Liver (tissue), 9 donors: Measurements from ENCODE around the gene VWA5B1. TPM values are rescaled to one million over a fixed set of nuclear protein-coding genes. Genes with fewer than 3 reads are reported as not detected.

ENCODE experiments used
- DNase-seq: peaks from one replicate; pipeline ENCODE4 v3.0.0-alpha.2; 2017; ENCODE audit warnings: low spot score
- H3K27ac ChIP-seq, 2 donors: one replicate each; pipeline ENCODE4 v1.7.0; 2013; ENCODE audit warnings: inconsistent platforms in 2 of 2, low read length in 2 of 2, control low read depth in 1 of 2, low read depth in 1 of 2, mild to moderate bottlenecking in 1 of 2
- H3K27me3 ChIP-seq, 4 donors: one replicate each; pipeline versions ENCODE4 v1.6.1 to v1.7.0; 2013; ENCODE audit warnings: low read length in 3 of 4, inconsistent platforms in 1 of 4, mild to moderate bottlenecking in 1 of 4, moderate library complexity in 1 of 4; ENCODE audit not compliant: control insufficient read depth in 4 of 4, insufficient read depth in 4 of 4
- H3K36me3 ChIP-seq, 4 donors: one replicate each; pipeline versions ENCODE4 v1.6.1 to v1.7.0; 2013; ENCODE audit warnings: low read length in 3 of 4, mild to moderate bottlenecking in 3 of 4, low read depth in 1 of 4, moderate library complexity in 1 of 4; ENCODE audit not compliant: control insufficient read depth in 4 of 4, insufficient read depth in 3 of 4
- H3K4me1 ChIP-seq, 4 donors: one replicate each; pipeline versions ENCODE4 v1.6.1 to v1.7.0; 2013; ENCODE audit warnings: low read length in 3 of 4, mild to moderate bottlenecking in 3 of 4, moderate library complexity in 1 of 4; ENCODE audit not compliant: control insufficient read depth in 4 of 4, insufficient read depth in 4 of 4
- H3K4me3 ChIP-seq, 3 donors: one replicate each; pipeline versions ENCODE4 v1.6.1 to v1.7.0; 2013; ENCODE audit warnings: low read length in 3 of 3, control low read depth in 1 of 3, low read depth in 1 of 3, mild to moderate bottlenecking in 1 of 3
- H3K9ac ChIP-seq, 2 donors: one replicate each; pipeline ENCODE4 v1.7.0; 2013; ENCODE audit warnings: low read length in 2 of 2, mild to moderate bottlenecking in 2 of 2, moderate library complexity in 2 of 2, control low read depth in 1 of 2, low read depth in 1 of 2
- H3K9me3 ChIP-seq, 4 donors: one replicate each; pipeline versions ENCODE4 v1.6.1 to v1.7.0; 2013; ENCODE audit warnings: low read length in 3 of 4; ENCODE audit not compliant: control insufficient read depth in 4 of 4
- EGR1 ChIP-seq, 2 donors: IDR thresholded peaks; 2 replicates each; pipeline ENCODE4 v1.6.1; 2016 to 2018; ENCODE audit warnings: antibody characterized with exemption in 2 of 2, low read depth in 2 of 2
- FOXA1 ChIP-seq: IDR thresholded peaks from 2 replicates; pipeline ENCODE4 v1.6.1; 2016; ENCODE audit warnings: antibody characterized with exemption
- GABPA ChIP-seq, 2 donors: IDR thresholded peaks in 1 of 2; conservative IDR thresholded peaks in 1 of 2; 2 replicates each; pipeline ENCODE4 v1.6.1; 2016; ENCODE audit warnings: antibody characterized with exemption in 2 of 2, mild to moderate bottlenecking in 1 of 2, moderate library complexity in 1 of 2
- HNF4A ChIP-seq, 2 donors: conservative IDR thresholded peaks; 2 replicates each; pipeline ENCODE4 v1.6.1; 2016; ENCODE audit warnings: antibody characterized with exemption in 2 of 2, mild to moderate bottlenecking in 2 of 2
- HNF4G ChIP-seq: IDR thresholded peaks from 2 replicates; pipeline ENCODE4 v1.6.1; 2016; ENCODE audit warnings: antibody characterized with exemption
- NR2F2 ChIP-seq: IDR thresholded peaks from 2 replicates; pipeline ENCODE4 v1.6.1; 2016; ENCODE audit warnings: antibody characterized with exemption
- RXRA ChIP-seq, 2 donors: IDR thresholded peaks; 2 replicates each; pipeline ENCODE4 v1.6.1; 2017 to 2018; ENCODE audit warnings: antibody characterized with exemption in 2 of 2, mild to moderate bottlenecking in 1 of 2
- SP1 ChIP-seq: IDR thresholded peaks from 2 replicates; pipeline ENCODE4 v1.6.1; 2018; ENCODE audit warnings: antibody characterized with exemption, mild to moderate bottlenecking
- TAF1 ChIP-seq: conservative IDR thresholded peaks from 2 replicates; pipeline ENCODE4 v1.6.1; 2016; ENCODE audit warnings: antibody characterized with exemption, mild to moderate bottlenecking
- YY1 ChIP-seq: IDR thresholded peaks from 2 replicates; pipeline ENCODE4 v1.6.1; 2016; ENCODE audit warnings: antibody characterized with exemption, mild to moderate bottlenecking
- WGBS: extraction: QIAGEN DNeasy Blood & Tissue Kit; methylation state at CpG from one replicate; pipeline ENCODE4 v1.1.7; 2013; 5-methylcytosine and 5-hydroxymethylcytosine counted together
- polyA plus RNA-seq, 2 donors: library from polyadenylated mRNA; stranded (reverse) in 1 of 2; unstranded in 1 of 2; fragments of 200-250 nt in 1 of 2; fragments of >200 nt in 1 of 2; fragmentation: Nextera tagmentation in 1 of 2; extraction: Ambion mirVana in 1 of 2; gene quantifications; one replicate each; pipeline versions ENCODE4 v1.2.1 to v1.2.3, GENCODE V29; 2013 to 2015
- total RNA-seq, 2 donors: library from RNA; depleted of rRNA; stranded (reverse); fragments of >200 nt; gene quantifications; one replicate each; pipeline ENCODE4 v1.2.3, GENCODE V29; 2014
- TF ChIP-seq, protein P1 (sequence below): IDR thresholded peaks from 2 replicates; pipeline ENCODE4 v1.6.1; 2016; ENCODE audit warnings: antibody characterized with exemption
- TF ChIP-seq, protein P2 (sequence below): IDR thresholded peaks from 2 replicates; pipeline ENCODE4 v1.6.1; 2016; ENCODE audit warnings: antibody characterized with exemption, mild to moderate bottlenecking
- TF ChIP-seq, protein P3 (sequence below): fragments of 150-350 bp; IDR thresholded peaks from 2 replicates; pipeline ENCODE4 v1.5.1; 2017; ENCODE audit warnings: improper control_type of control experiment, low read depth, low read length; ENCODE audit not compliant: missing input control
- TF ChIP-seq, protein P4 (sequence below): IDR thresholded peaks from 2 replicates; pipeline ENCODE4 v1.6.1; 2016; ENCODE audit warnings: antibody characterized with exemption
- TF ChIP-seq, protein P5 (sequence below): IDR thresholded peaks from 2 replicates; pipeline ENCODE4 v1.6.1; 2016; ENCODE audit warnings: antibody characterized with exemption
- donor health status: healthy.
- donor health status: healthy.
- donor health status: healthy.
- donor health status: healthy.
- donor health status: healthy.

Gene VWA5B1
- total and polyA plus RNA-seq, 4 donors = not detected

DNA sequence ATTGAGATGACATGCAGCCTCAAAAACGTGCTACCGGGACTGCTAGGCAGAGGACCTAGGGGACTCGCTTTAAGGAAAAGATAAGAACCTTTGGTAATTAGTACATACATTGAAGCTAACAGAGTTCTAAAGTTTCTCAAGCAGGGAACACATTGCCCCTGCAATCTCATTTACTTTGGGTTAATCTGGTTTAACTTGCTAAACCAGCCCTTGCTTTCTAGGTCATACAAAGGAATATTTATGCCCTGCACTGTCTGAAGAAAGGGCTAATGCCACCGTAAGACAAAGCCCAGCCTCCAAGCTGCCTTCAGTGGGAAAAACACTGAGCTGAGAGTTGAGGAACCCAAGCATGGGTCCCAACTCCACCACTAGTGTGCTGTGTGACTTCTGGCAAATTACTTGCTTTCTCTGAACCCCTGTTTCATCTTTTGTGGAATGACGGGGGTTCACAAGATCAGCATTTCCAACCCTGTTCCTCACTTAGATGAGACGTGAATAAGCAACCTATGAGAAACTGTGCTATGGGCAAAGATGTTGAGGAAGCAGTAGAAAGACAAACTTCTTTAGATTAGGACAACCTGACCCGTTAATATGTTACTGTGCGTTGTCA lies 66.3 kb downstream of the VWA5B1 start:
- Histone ChIP-seq H3K4me1 (peaks cover 3 to 13% (median 10%) of the 10 kb centered on the region in 4 donors), H3K9ac (no peak overlapping the region), H3K27me3 (no peaks in the 10 kb centered on the region), H3K9me3 (no peaks in the 10 kb centered on the region), H3K27ac (no peak overlapping the region), H3K36me3 (no peaks in the 10 kb centered on the region), H3K4me3 (no peak overlapping the region)
- WGBS = 87% methylated on average over 8 of the region's 8 CpGs
- DNase-seq = no peak
- TF ChIP-seq HNF4A (conservative IDR thresholded peaks at IDR 0.05) (no peak), GABPA (IDR thresholded peaks at IDR 0.05 in 1 of 2, conservative IDR thresholded peaks at IDR 0.05 in 1 of 2) (no peak), HNF4G (no peak), RXRA (IDR thresholded peaks at IDR 0.05) (no peak), EGR1 (IDR thresholded peaks at IDR 0.05; ENCODE audit: low read depth in 2 of 2) (no peak), YY1 (no peak), NR2F2 (no peak), SP1 (no peak), TAF1 (no peak), FOXA1 (no peak)
- TF ChIP-seq, protein P1, sequence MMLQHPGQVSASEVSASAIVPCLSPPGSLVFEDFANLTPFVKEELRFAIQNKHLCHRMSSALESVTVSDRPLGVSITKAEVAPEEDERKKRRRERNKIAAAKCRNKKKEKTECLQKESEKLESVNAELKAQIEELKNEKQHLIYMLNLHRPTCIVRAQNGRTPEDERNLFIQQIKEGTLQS = no peak
- TF ChIP-seq, protein P2, sequence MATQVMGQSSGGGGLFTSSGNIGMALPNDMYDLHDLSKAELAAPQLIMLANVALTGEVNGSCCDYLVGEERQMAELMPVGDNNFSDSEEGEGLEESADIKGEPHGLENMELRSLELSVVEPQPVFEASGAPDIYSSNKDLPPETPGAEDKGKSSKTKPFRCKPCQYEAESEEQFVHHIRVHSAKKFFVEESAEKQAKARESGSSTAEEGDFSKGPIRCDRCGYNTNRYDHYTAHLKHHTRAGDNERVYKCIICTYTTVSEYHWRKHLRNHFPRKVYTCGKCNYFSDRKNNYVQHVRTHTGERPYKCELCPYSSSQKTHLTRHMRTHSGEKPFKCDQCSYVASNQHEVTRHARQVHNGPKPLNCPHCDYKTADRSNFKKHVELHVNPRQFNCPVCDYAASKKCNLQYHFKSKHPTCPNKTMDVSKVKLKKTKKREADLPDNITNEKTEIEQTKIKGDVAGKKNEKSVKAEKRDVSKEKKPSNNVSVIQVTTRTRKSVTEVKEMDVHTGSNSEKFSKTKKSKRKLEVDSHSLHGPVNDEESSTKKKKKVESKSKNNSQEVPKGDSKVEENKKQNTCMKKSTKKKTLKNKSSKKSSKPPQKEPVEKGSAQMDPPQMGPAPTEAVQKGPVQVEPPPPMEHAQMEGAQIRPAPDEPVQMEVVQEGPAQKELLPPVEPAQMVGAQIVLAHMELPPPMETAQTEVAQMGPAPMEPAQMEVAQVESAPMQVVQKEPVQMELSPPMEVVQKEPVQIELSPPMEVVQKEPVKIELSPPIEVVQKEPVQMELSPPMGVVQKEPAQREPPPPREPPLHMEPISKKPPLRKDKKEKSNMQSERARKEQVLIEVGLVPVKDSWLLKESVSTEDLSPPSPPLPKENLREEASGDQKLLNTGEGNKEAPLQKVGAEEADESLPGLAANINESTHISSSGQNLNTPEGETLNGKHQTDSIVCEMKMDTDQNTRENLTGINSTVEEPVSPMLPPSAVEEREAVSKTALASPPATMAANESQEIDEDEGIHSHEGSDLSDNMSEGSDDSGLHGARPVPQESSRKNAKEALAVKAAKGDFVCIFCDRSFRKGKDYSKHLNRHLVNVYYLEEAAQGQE = no peak
- TF ChIP-seq, protein P3, sequence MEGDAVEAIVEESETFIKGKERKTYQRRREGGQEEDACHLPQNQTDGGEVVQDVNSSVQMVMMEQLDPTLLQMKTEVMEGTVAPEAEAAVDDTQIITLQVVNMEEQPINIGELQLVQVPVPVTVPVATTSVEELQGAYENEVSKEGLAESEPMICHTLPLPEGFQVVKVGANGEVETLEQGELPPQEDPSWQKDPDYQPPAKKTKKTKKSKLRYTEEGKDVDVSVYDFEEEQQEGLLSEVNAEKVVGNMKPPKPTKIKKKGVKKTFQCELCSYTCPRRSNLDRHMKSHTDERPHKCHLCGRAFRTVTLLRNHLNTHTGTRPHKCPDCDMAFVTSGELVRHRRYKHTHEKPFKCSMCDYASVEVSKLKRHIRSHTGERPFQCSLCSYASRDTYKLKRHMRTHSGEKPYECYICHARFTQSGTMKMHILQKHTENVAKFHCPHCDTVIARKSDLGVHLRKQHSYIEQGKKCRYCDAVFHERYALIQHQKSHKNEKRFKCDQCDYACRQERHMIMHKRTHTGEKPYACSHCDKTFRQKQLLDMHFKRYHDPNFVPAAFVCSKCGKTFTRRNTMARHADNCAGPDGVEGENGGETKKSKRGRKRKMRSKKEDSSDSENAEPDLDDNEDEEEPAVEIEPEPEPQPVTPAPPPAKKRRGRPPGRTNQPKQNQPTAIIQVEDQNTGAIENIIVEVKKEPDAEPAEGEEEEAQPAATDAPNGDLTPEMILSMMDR = no peak
- TF ChIP-seq, protein P4, sequence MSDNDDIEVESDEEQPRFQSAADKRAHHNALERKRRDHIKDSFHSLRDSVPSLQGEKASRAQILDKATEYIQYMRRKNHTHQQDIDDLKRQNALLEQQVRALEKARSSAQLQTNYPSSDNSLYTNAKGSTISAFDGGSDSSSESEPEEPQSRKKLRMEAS = no peak
- TF ChIP-seq, protein P5, sequence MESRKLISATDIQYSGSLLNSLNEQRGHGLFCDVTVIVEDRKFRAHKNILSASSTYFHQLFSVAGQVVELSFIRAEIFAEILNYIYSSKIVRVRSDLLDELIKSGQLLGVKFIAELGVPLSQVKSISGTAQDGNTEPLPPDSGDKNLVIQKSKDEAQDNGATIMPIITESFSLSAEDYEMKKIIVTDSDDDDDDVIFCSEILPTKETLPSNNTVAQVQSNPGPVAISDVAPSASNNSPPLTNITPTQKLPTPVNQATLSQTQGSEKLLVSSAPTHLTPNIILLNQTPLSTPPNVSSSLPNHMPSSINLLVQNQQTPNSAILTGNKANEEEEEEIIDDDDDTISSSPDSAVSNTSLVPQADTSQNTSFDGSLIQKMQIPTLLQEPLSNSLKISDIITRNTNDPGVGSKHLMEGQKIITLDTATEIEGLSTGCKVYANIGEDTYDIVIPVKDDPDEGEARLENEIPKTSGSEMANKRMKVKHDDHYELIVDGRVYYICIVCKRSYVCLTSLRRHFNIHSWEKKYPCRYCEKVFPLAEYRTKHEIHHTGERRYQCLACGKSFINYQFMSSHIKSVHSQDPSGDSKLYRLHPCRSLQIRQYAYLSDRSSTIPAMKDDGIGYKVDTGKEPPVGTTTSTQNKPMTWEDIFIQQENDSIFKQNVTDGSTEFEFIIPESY = no peak

DNA sequence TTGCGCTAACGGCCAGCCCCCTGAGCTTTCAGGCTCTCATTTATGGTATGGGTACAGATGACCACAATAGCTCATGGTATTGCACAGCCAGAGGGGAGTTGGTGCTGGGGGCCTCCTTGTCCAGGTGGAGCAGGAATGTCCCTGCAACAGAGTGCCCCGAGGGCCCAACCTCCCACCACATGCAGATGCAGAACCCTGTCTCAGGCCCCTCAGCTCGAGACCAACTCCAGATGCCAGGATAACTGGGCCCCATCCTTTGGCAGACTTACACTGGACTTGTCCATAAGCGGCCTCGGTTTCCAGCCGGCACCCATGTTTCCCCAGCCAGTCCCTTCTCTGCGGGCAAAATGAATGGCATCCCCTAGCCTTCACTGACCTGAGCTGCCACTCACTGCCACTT lies 67.1 kb downstream of the VWA5B1 start:
- Histone ChIP-seq H3K4me1 (peaks cover 3 to 13% (median 10%) of the 10 kb centered on the region in 4 donors), H3K9ac (no peak overlapping the region), H3K4me3 (no peak overlapping the region), H3K36me3 (no peaks in the 10 kb centered on the region), H3K27ac (no peak overlapping the region), H3K27me3 (no peaks in the 10 kb centered on the region), H3K9me3 (no peaks in the 10 kb centered on the region)
- no peak for TF ChIP-seq YY1
- TF ChIP-seq HNF4A (conservative IDR thresholded peaks at IDR 0.05) = no peak
- TF ChIP-seq, protein P4 = no peak
- TF ChIP-seq, protein P1 = no peak
- DNase-seq = no peak
- WGBS = 93% methylated on average over 8 of the region's 8 CpGs
